WI38 (cell line): ENCODE data around the gene L3MBTL4.

Source experiments
- H3K4me3 ChIP-seq: 2 replicates; pipeline ENCODE4 v1.5.1; 2011; ENCODE audit warnings: low read depth, mild to moderate bottlenecking, control low read depth, low read length
- CTCF ChIP-seq: IDR thresholded peaks from 2 replicates; pipeline ENCODE4 v1.5.1; 2012; ENCODE audit warnings: low read depth, mild to moderate bottlenecking, control low read depth, low read length

The L3MBTL4 gene

GRCh38 chr18:6254456-6254855 lies 160.3 kb downstream of the L3MBTL4 start:
- no peak for TF ChIP-seq CTCF
- H3K4me3 ChIP-seq, result no peak overlapping the region

- TF ChIP-seq CTCF, result no peak
- no peak overlapping the region for H3K4me3 ChIP-seq
Observed at GRCh38 chr18:6251084-6251483, 163.6 kb downstream of the L3MBTL4 start.

GRCh38 chr18:6249788-6250187 lies 164.9 kb downstream of the L3MBTL4 start:
- H3K4me3 ChIP-seq, result no peak overlapping the region
- TF ChIP-seq CTCF, result no peak

- no peak overlapping the region for H3K4me3 ChIP-seq
- no peak for TF ChIP-seq CTCF
Observed at GRCh38 chr18:6249170-6249569, 165.5 kb downstream of the L3MBTL4 start.

GRCh38 chr18:6248017-6248416 lies 166.7 kb downstream of the L3MBTL4 start:
- no peak for TF ChIP-seq CTCF
- no peak overlapping the region for H3K4me3 ChIP-seq

GRCh38 chr18:6242004-6242403 lies 172.7 kb downstream of the L3MBTL4 start:
- TF ChIP-seq CTCF, result no peak
- H3K4me3 ChIP-seq, result no peak overlapping the region

GRCh38 chr18:6239716-6240115 lies 175.0 kb downstream of the L3MBTL4 start:
- TF ChIP-seq CTCF, result no peak
- no peak overlapping the region for H3K4me3 ChIP-seq

- no peak overlapping the region for H3K4me3 ChIP-seq
- no peak for TF ChIP-seq CTCF
Observed at GRCh38 chr18:6236258-6236657, 178.5 kb downstream of the L3MBTL4 start.
